ENCODE results near the gene ZDHHC14.
"Not testable (repeated sequence)": the region's sequence is repeated elsewhere in the genome, so short reads cannot be mapped to it uniquely, and the experiment has no call there.

Gene ZDHHC14

DNA sequence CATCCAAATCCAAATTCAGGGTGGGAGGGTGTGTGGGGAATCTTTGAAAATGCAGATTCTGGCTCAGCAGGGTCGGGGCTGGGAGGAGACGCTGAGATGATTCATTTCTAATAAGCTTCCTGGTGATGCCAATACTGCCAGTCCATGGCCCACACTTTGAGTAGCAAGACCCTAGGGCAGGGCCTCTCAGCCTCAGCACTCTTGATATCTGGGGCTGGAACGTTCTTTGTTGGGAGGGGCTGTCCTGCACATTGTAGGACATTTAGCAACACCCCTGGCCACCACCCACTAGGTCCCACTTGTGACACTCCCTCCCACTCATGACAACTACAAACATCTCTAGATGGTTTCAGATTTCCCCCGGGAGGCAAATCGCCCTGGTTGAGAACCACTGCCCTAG lies 191.0 kb downstream of the ZDHHC14 start:
- no peak for DNase-seq (ENCODE audit: low read depth)

- no peak for DNase-seq (ENCODE audit: low read depth)
Measured at GRCh38 chr6:157574851-157575424, 193.9 kb downstream of the ZDHHC14 start.

GRCh38 chr6:157575436-157576145 lies 194.6 kb downstream of the ZDHHC14 start:
- no peak for DNase-seq (ENCODE audit: low read depth)

- not testable (repeated sequence) for DNase-seq (ENCODE audit: low read depth)
Measured at GRCh38 chr6:157576991-157577390, 196.0 kb downstream of the ZDHHC14 start.

- not testable (repeated sequence) for DNase-seq (ENCODE audit: low read depth)
Measured at GRCh38 chr6:157578527-157578926, 197.5 kb downstream of the ZDHHC14 start.

- no peak for DNase-seq (ENCODE audit: low read depth)
Measured at GRCh38 chr6:157579467-157580031, 198.6 kb downstream of the ZDHHC14 start.

GRCh38 chr6:157584036-157584435 lies 203.0 kb downstream of the ZDHHC14 start:
- no peak for DNase-seq (ENCODE audit: low read depth)

DNA sequence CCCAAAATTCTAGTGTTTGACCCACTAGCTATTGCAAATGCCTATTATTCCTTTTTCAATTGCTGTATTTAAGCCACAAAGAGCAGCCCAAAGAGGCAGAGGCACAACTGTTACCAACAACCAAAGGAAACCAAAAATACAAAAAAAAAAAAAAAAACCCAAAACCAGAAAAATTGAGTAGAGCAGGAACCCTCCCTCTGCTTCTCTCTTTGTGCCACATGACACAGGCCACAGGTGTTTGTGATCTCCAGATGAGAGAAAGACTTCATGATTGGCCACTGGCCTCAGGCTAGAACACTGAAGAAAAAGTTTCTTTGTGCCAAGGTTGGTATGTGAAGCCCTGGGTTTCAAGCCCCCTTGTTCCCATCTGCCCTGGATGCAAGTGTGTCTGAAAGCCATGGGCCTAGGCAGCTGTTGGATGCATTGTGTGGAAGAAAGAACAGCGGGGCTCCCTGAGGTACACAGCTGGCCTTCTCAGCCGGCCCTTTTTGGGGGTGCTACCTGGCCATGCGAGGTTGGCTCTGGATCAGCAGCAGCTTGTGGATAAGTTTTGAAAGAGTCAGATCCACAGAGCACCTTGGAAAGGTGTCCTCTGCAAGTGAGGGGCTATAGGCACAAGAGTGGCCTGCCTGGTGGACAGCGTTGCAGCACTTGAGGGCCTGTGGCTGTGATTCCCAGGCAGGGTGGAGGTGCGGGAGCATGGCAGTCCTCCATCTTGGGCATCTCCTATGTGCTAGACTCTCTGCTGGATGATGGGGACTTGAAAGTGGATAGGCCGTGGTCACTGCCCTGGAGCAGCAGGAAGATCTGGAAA lies 204.5 kb downstream of the ZDHHC14 start:
- DNase-seq (ENCODE audit: low read depth) = no peak

DNA sequence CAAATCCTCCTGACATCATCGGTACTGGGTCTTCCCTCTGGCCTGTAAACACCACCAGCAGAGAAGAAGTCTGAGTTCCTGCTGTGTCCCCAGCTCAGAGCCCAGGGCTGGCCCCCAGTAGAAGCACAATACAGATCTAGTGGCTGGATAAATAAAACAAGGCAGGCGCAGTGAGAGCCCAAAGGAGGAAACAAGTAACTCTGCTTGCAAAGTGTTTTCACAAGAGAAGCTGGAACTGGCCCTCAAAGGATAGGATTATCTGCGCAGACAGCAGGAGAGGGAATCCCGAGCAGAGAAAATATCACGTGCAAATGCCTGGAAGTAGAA lies 205.1 kb downstream of the ZDHHC14 start:
- DNase-seq (ENCODE audit: low read depth) = no peak

GRCh38 chr6:157586476-157587126 lies 205.6 kb downstream of the ZDHHC14 start:
- DNase-seq (ENCODE audit: low read depth) = no peak

DNA sequence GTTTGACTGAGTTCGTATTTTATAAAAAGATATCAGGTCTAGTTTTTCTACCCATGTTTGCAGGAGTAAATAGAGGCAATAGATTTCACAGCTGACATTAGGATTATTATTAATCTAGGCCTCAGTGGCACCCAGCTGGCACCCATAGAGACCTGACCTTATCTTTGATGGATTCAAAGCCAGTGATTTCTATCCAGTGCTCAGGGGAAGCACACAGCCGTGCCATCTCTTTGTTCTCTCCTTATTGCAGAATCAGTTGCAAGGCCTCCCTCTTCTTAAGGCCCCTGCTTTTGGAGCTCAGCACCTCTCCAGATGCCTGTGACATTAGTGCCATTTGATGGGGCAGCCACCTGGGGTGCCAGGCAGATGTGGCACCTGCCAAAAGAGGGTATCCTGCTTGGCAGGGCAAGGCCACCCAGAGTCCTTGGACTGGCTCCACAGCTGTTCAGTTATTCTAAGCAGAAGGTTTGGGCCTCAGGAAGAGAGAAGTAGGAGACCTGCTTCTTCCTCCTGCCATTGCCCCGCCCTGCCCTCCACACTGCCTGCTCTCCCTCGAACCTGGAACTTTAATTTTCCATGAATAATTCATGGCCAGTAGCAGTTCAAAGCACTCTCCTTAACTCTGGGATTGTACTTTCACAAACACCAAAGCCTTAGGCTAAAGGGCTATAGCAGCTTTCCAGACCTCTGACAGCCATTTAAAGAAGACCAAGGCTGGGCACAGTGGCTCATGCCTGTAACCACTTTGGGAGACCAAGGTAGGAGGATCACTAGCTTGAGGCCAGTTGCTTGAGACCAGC lies 206.3 kb downstream of the ZDHHC14 start:
- no peak for DNase-seq (ENCODE audit: low read depth)

DNA sequence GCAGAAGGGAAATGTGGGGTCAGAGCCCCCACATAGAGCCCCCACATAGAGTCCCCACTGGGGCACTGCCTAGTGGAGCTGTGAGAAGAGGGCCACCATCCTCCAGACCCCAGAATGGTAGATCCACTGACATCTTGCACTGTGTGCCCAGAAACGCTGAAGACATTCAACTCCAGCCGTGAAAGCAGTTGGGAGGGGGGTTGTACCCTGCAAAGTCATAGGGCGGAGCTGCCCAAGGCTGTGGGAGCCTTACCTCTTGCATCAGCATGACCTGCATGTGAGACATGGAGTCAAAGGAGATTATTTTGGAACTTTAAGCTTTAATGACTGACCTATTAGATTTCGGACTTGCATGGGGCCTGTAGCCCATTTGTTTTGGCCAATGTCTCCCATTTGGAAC lies 209.7 kb downstream of the ZDHHC14 start:
- DNase-seq (ENCODE audit: low read depth) = not testable (repeated sequence)

GRCh38 chr6:157592541-157592940 lies 211.6 kb downstream of the ZDHHC14 start:
- DNase-seq (ENCODE audit: low read depth) = no peak

GRCh38 chr6:157592980-157593379 lies 212.0 kb downstream of the ZDHHC14 start:
- DNase-seq (ENCODE audit: low read depth) = no peak

DNA sequence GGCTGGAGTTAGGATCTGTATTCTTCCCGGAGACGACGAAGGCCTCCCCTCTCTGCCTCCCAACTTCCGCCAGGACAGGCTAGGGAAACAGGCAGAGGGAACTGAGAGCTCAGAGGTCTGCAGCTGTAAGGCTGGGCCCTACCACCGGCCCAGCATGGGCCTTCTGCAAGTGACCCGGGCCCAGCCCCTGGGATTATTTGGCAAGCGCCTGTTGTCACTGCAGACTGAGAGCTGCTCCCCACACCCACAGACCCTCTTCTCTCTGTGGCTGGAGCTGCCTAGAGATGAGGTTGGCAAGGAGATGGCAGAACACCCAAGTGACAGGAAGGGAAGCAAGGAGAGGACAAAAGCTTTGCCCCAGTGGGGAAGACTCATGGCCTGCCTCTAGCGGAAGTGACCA lies 212.6 kb downstream of the ZDHHC14 start:
- DNase-seq (ENCODE audit: low read depth) = no peak

DNA sequence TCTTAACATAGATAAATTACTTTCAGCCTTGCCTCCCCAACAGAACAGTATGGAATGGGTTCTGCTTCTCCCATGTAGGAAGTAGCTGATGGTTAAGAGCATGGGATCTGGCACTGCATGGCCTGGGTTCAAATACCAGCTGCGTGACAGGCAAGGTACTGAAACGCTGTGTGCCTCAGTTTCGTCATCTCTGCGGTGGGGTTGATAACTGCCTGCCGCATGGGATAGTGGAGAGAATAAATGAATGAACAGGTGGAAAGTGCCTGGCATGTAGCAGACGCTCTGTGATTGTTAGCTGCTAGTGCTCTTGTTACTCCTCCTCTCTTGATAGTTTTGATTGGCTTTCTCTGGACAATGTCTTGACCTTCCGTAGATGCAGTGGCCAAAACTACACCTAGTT lies 213.3 kb downstream of the ZDHHC14 start:
- no peak for DNase-seq (ENCODE audit: low read depth)

- DNase-seq (ENCODE audit: low read depth) = no peak
Measured at GRCh38 chr6:157595768-157596167, 214.8 kb downstream of the ZDHHC14 start.

GRCh38 chr6:157596461-157596860 lies 215.5 kb downstream of the ZDHHC14 start:
- no peak for DNase-seq (ENCODE audit: low read depth)

- DNase-seq (ENCODE audit: low read depth) = no peak
Measured at GRCh38 chr6:157596886-157597285, 215.9 kb downstream of the ZDHHC14 start.

- DNase-seq (ENCODE audit: low read depth) = peak; percentile 15
Measured at GRCh38 chr6:157597461-157598312, 216.7 kb downstream of the ZDHHC14 start.

GRCh38 chr6:157599191-157599590 lies 218.2 kb downstream of the ZDHHC14 start:
- no peak for DNase-seq (ENCODE audit: low read depth)
